GM12865 (cell line): Measurements from ENCODE around the gene TM4SF20.

ENCODE experiments used
- DNase-seq: peaks from one replicate; pipeline ENCODE4 v3.0.0; 2010; ENCODE audit warnings: low read depth
- H3K4me3 ChIP-seq: 2 replicates; pipeline ENCODE4 v1.5.1; 2011; ENCODE audit warnings: mild to moderate bottlenecking, low read depth, low read length, control low read depth
- CTCF ChIP-seq: IDR thresholded peaks from 2 replicates; pipeline ENCODE4 v1.5.1; 2011; ENCODE audit warnings: low read length, control low read depth, low read depth, inconsistent platforms; ENCODE audit not compliant: insufficient read depth; ENCODE audit errors: missing control alignments

TM4SF20 gene

GRCh38 chr2:227377467-227378351 is 1.4 kb downstream of the TM4SF20 start:
- H3K4me3 ChIP-seq, result no peak overlapping the region
- TF ChIP-seq CTCF, result peak; percentile 26
- peak; percentile 26 for DNase-seq

GRCh38 chr2:227376656-227377396 is 2.3 kb downstream of the TM4SF20 start:
- DNase-seq, result peak; percentile 12
- H3K4me3 ChIP-seq, result no peak overlapping the region
- TF ChIP-seq CTCF, result no peak

- TF ChIP-seq CTCF, result no peak
- peak; percentile 47 for DNase-seq
These were observed 4.9 kb downstream of the TM4SF20 start for GRCh38 chr2:227374158-227374557.

GRCh38 chr2:227373389-227373788 is 5.7 kb downstream of the TM4SF20 start:
- H3K4me3 ChIP-seq, result no peak overlapping the region
- DNase-seq, result no peak
- no peak for TF ChIP-seq CTCF

More at GRCh38 chr2:227374158-227374557, 4.9 kb downstream of the TM4SF20 start:
- no peak overlapping the region for H3K4me3 ChIP-seq

GRCh38 chr2:227370791-227371312 is 8.3 kb downstream of the TM4SF20 start:
- no peak for TF ChIP-seq CTCF
- no peak overlapping the region for H3K4me3 ChIP-seq
- no peak for DNase-seq

- TF ChIP-seq CTCF, result no peak
- no peak overlapping the region for H3K4me3 ChIP-seq
- no peak for DNase-seq
These were observed 9.0 kb downstream of the TM4SF20 start for GRCh38 chr2:227370092-227370491.
